ENCODE results near the gene PDLIM5.
"Not testable (repeated sequence)": the region's sequence is repeated elsewhere in the genome, so short reads cannot be mapped to it uniquely, and the experiment has no call there.

The PDLIM5 gene

GRCh38 chr4:94468093-94468769 is 16.5 kb downstream of the PDLIM5 start:
- H3K27ac Mint-ChIP-seq, result no peak overlapping the region
- H3K9me3 Mint-ChIP-seq, result peaks cover 8% of the 10 kb centered on the region
- H3K36me3 Mint-ChIP-seq, result peaks cover 12% of the 10 kb centered on the region
- peaks cover 9% of the 10 kb centered on the region for H3K4me1 Mint-ChIP-seq
- H3K27me3 Mint-ChIP-seq, result no peaks in the 10 kb centered on the region
- H3K4me3 Mint-ChIP-seq, result no peak overlapping the region

- H3K9me3 Mint-ChIP-seq, result peaks cover 8% of the 10 kb centered on the region
- no peaks in the 10 kb centered on the region for H3K27me3 Mint-ChIP-seq
- no peaks in the 10 kb centered on the region for H3K4me1 Mint-ChIP-seq
- H3K36me3 Mint-ChIP-seq, result peaks cover 12% of the 10 kb centered on the region
- H3K27ac Mint-ChIP-seq, result no peak overlapping the region
- H3K4me3 Mint-ChIP-seq, result no peak overlapping the region
These were observed 17.6 kb downstream of the PDLIM5 start for GRCh38 chr4:94469221-94469784.

- Mint-ChIP-seq H3K36me3 (peaks cover 12% of the 10 kb centered on the region), H3K27ac (no peak overlapping the region), H3K9me3 (peaks cover 8% of the 10 kb centered on the region), H3K4me3 (no peak overlapping the region), H3K27me3 (no peaks in the 10 kb centered on the region), H3K4me1 (no peaks in the 10 kb centered on the region)
These were observed 18.4 kb downstream of the PDLIM5 start for GRCh38 chr4:94470132-94470531.

GRCh38 chr4:94470782-94471181 is 19.0 kb downstream of the PDLIM5 start:
- not testable (repeated sequence) for H3K4me3 Mint-ChIP-seq, H3K9me3 Mint-ChIP-seq, H3K27me3 Mint-ChIP-seq, H3K4me1 Mint-ChIP-seq, H3K27ac Mint-ChIP-seq
- peaks cover 12% of the 10 kb centered on the region for H3K36me3 Mint-ChIP-seq

GRCh38 chr4:94472056-94472826 is 20.5 kb downstream of the PDLIM5 start:
- H3K4me3 Mint-ChIP-seq, result no peak overlapping the region
- no peak overlapping the region for H3K27ac Mint-ChIP-seq
- no peaks in the 10 kb centered on the region for H3K27me3 Mint-ChIP-seq
- peaks cover 10% of the 10 kb centered on the region for H3K4me1 Mint-ChIP-seq
- peaks cover 8% of the 10 kb centered on the region for H3K9me3 Mint-ChIP-seq
- peaks cover 12% of the 10 kb centered on the region for H3K36me3 Mint-ChIP-seq

GRCh38 chr4:94475050-94475449 is 23.3 kb downstream of the PDLIM5 start:
- Mint-ChIP-seq H3K27ac (no peak overlapping the region), H3K4me1 (peaks cover 10% of the 10 kb centered on the region), H3K27me3 (no peaks in the 10 kb centered on the region), H3K36me3 (peaks cover 9% of the 10 kb centered on the region), H3K4me3 (no peak overlapping the region), H3K9me3 (peaks cover 7% of the 10 kb centered on the region)

GRCh38 chr4:94475794-94476193 is 24.1 kb downstream of the PDLIM5 start:
- Mint-ChIP-seq H3K4me1 (peaks cover 10% of the 10 kb centered on the region), H3K27me3 (no peaks in the 10 kb centered on the region), H3K27ac (no peak overlapping the region), H3K9me3 (no peaks in the 10 kb centered on the region), H3K4me3 (no peak overlapping the region), H3K36me3 (peaks cover 3% of the 10 kb centered on the region)

GRCh38 chr4:94477227-94477626 is 25.5 kb downstream of the PDLIM5 start:
- Mint-ChIP-seq H3K36me3 (peaks cover 1% of the 10 kb centered on the region), H3K9me3 (no peaks in the 10 kb centered on the region), H3K4me1 (peaks cover 10% of the 10 kb centered on the region), H3K4me3 (no peak overlapping the region), H3K27ac (no peak overlapping the region), H3K27me3 (no peaks in the 10 kb centered on the region)

- not testable (repeated sequence) for H3K4me1 Mint-ChIP-seq
These were observed 27.1 kb downstream of the PDLIM5 start for GRCh38 chr4:94478805-94479204.

GRCh38 chr4:94479358-94480141 is 27.8 kb downstream of the PDLIM5 start:
- Mint-ChIP-seq H3K36me3 (no peaks in the 10 kb centered on the region), H3K4me3 (no peak overlapping the region), H3K27me3 (no peaks in the 10 kb centered on the region), H3K27ac (no peak overlapping the region), H3K9me3 (peaks cover 1% of the 10 kb centered on the region), H3K4me1 (peaks cover 11% of the 10 kb centered on the region)

More at GRCh38 chr4:94478805-94479204, 27.1 kb downstream of the PDLIM5 start:
- not testable (repeated sequence) for H3K4me3 Mint-ChIP-seq, H3K27me3 Mint-ChIP-seq, H3K27ac Mint-ChIP-seq, H3K36me3 Mint-ChIP-seq, H3K9me3 Mint-ChIP-seq

- H3K36me3 Mint-ChIP-seq, result peaks cover 1% of the 10 kb centered on the region
- H3K9me3 Mint-ChIP-seq, result peaks cover 5% of the 10 kb centered on the region
- H3K4me3 Mint-ChIP-seq, result no peak overlapping the region
- no peak overlapping the region for H3K27ac Mint-ChIP-seq
- H3K4me1 Mint-ChIP-seq, result peaks cover 19% of the 10 kb centered on the region
- no peaks in the 10 kb centered on the region for H3K27me3 Mint-ChIP-seq
These were observed 28.7 kb downstream of the PDLIM5 start for GRCh38 chr4:94480362-94480951.

- Mint-ChIP-seq H3K27ac (no peak overlapping the region), H3K36me3 (peaks cover 1% of the 10 kb centered on the region), H3K4me3 (no peak overlapping the region), H3K9me3 (peaks cover 5% of the 10 kb centered on the region), H3K4me1 (peaks cover 9% of the 10 kb centered on the region), H3K27me3 (no peaks in the 10 kb centered on the region)
These were observed 32.2 kb downstream of the PDLIM5 start for GRCh38 chr4:94483895-94484294.

- peaks cover 9% of the 10 kb centered on the region for H3K4me1 Mint-ChIP-seq
- no peak overlapping the region for H3K27ac Mint-ChIP-seq
- H3K27me3 Mint-ChIP-seq, result no peaks in the 10 kb centered on the region
- H3K4me3 Mint-ChIP-seq, result no peak overlapping the region
- peaks cover 1% of the 10 kb centered on the region for H3K36me3 Mint-ChIP-seq
- peaks cover 5% of the 10 kb centered on the region for H3K9me3 Mint-ChIP-seq
These were observed 33.1 kb downstream of the PDLIM5 start for GRCh38 chr4:94484818-94485217.

GRCh38 chr4:94486372-94486801 is 34.6 kb downstream of the PDLIM5 start:
- H3K9me3 Mint-ChIP-seq, result peaks cover 5% of the 10 kb centered on the region
- H3K36me3 Mint-ChIP-seq, result peaks cover 1% of the 10 kb centered on the region
- H3K27me3 Mint-ChIP-seq, result no peaks in the 10 kb centered on the region
- H3K4me1 Mint-ChIP-seq, result peaks cover 9% of the 10 kb centered on the region
- no peak overlapping the region for H3K27ac Mint-ChIP-seq
- H3K4me3 Mint-ChIP-seq, result no peak overlapping the region

GRCh38 chr4:94488670-94489069 is 36.9 kb downstream of the PDLIM5 start:
- peaks cover 1% of the 10 kb centered on the region for H3K36me3 Mint-ChIP-seq
- peaks cover 5% of the 10 kb centered on the region for H3K9me3 Mint-ChIP-seq
- no peak overlapping the region for H3K27ac Mint-ChIP-seq
- H3K4me1 Mint-ChIP-seq, result peaks cover 9% of the 10 kb centered on the region
- H3K4me3 Mint-ChIP-seq, result no peak overlapping the region
- no peaks in the 10 kb centered on the region for H3K27me3 Mint-ChIP-seq

Data from activated naive CD4-positive, alpha-beta T cell treated with anti-CD3 and anti-CD28 coated beads, Interleukin-2, amount 50 U/mL, for 24 hours (primary cell).